Measurements from ENCODE around the gene PBXIP1. TPM values are rescaled to one million over a fixed set of nuclear protein-coding genes. Genes with fewer than 3 reads are reported as not detected.

The PBXIP1 gene
- total RNA-seq, 1 experiment from 2014 or later: 21.6 TPM

DNA sequence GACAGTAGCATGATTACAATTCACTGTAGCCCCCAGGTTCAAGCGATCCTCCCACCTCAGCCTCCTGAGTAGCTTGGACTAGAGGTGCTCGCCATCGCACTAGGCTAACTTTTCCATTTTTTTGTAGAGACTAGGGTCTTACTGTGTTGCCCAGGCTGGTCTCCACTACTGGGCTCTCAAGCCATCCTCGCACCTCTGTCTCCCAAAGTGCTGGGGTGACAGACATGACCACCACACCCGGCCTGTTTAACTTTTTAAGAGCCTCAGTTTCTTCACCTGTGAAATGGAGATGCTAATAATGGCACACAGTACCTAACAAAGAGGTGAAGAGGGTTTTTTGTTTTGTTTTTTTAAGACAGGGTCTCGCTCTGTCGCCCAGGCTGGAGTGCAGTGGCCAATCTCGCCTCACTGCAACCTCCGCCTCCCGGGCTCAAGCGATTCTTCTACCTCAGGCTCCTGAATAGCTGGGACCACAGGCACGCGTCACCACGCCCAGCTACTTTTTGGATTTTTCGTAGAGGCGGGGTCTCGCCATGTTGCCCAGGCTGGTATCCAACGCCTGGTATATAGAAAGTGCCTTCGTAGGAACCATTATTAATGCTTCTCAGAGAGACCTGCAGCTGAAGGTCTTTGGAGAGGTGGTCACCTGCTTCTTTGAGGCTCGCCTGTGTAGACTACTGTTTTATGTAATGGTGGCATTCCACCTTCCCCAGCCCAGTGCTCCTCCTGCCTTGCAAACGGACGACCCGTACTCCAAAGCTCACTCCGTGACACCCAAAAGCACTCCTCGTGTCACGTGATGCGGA lies 19.9 kb downstream of the PBXIP1 start:
- WGBS (ENCODE audit: extremely low coverage, insufficient read length, low lambda C conversion rate): no CpG with 5 or more reads among the region's 27 CpGs

More for the DNA sequence above, 19.9 kb downstream of the PBXIP1 start:
- no peaks in the 10 kb centered on the region for H3K9me3 ChIP-seq (ENCODE audit: control insufficient read depth, low read depth, low read length)
- Mint-ChIP-seq H3K9me3 (no peaks in the 10 kb centered on the region; a peak in 2 of 5 replicates), H3K4me3 (peak overlapping the region; percentile 81 to 93), H3K27ac (peak overlapping the region; percentile 99 to 100 (median 99)), H3K4me1 (peaks cover 25 to 28% of the 10 kb centered on the region in 2 experiments), H3K27me3 (ENCODE audit: low read depth) (no peaks in the 10 kb centered on the region; the same call in 1 of the 2 replicates), H3K36me3 (ENCODE audit: insufficient read depth in 1 of 3, low read depth in 3 of 3) (no peaks in the 10 kb centered on the region; a peak in 2 of 7 replicates)
- H3K56ac ChIP-seq (ENCODE audit: insufficient read length, low read depth, low read length): no peak overlapping the region
- H4K5ac ChIP-seq (ENCODE audit: insufficient read length, low read depth, low read length): peak overlapping the region; percentile 84
- no peak overlapping the region for H2BK5ac ChIP-seq (ENCODE audit: insufficient read length, low read length)
- peak overlapping the region; percentile 93 for H3K4me2 ChIP-seq (ENCODE audit: insufficient read depth, insufficient read length, low read length)
- no peak overlapping the region for H2AFZ ChIP-seq (ENCODE audit: low read length)
- no peak overlapping the region for H2BK20ac ChIP-seq (ENCODE audit: low read depth, low read length, poor library complexity, severe bottlenecking)
- H3K27ac ChIP-seq (ENCODE audit: insufficient read length, low read depth, low read length): peak overlapping the region; percentile 74
- H4K20me1 ChIP-seq (ENCODE audit: control insufficient read depth, insufficient read depth, insufficient read length): no peaks in the 10 kb centered on the region
- H3K14ac ChIP-seq (ENCODE audit: insufficient read depth, low read length): peak overlapping the region; percentile 99
- H3K79me1 ChIP-seq (ENCODE audit: insufficient read depth, low read depth, low read length, poor library complexity, severe bottlenecking): no peaks in the 10 kb centered on the region
- H2BK120ac ChIP-seq (ENCODE audit: low read depth, low read length, poor library complexity, severe bottlenecking): no peak overlapping the region
- H2BK12ac ChIP-seq (ENCODE audit: insufficient read length, low read depth, low read length): no peak overlapping the region
- H3K27me3 ChIP-seq (ENCODE audit: insufficient read depth, low read length): no peaks in the 10 kb centered on the region
- H3T11ph ChIP-seq (ENCODE audit: low read length): no peak overlapping the region
- H3K23ac ChIP-seq (ENCODE audit: insufficient read length, low read depth, low read length): no peak overlapping the region
- no peak for DNase-seq
- TF ChIP-seq, protein P1, sequence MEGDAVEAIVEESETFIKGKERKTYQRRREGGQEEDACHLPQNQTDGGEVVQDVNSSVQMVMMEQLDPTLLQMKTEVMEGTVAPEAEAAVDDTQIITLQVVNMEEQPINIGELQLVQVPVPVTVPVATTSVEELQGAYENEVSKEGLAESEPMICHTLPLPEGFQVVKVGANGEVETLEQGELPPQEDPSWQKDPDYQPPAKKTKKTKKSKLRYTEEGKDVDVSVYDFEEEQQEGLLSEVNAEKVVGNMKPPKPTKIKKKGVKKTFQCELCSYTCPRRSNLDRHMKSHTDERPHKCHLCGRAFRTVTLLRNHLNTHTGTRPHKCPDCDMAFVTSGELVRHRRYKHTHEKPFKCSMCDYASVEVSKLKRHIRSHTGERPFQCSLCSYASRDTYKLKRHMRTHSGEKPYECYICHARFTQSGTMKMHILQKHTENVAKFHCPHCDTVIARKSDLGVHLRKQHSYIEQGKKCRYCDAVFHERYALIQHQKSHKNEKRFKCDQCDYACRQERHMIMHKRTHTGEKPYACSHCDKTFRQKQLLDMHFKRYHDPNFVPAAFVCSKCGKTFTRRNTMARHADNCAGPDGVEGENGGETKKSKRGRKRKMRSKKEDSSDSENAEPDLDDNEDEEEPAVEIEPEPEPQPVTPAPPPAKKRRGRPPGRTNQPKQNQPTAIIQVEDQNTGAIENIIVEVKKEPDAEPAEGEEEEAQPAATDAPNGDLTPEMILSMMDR (conservative IDR thresholded peaks at IDR 0.05): no peak
- H3K79me2 ChIP-seq (ENCODE audit: insufficient read depth, low read length): no peaks in the 10 kb centered on the region
- no peak overlapping the region for H2AK5ac ChIP-seq (ENCODE audit: insufficient read length, low read length)
- peak overlapping the region; percentile 100 for H3K18ac ChIP-seq (ENCODE audit: insufficient read length, low read depth, low read length)
- peak overlapping the region; percentile 96 for H3K9ac ChIP-seq (ENCODE audit: extremely low read depth, insufficient read length, low read length)
- H3K4ac ChIP-seq (ENCODE audit: low read depth, low read length): no peak overlapping the region
- no peaks in the 10 kb centered on the region; the same call in 1 of the 2 replicates for H3K4me1 ChIP-seq (ENCODE audit: insufficient read depth, low read length)
- H3K23me2 ChIP-seq (ENCODE audit: insufficient read length, low read depth, low read length, poor library complexity, severe bottlenecking): peaks cover 11% of the 10 kb centered on the region
- H4K8ac ChIP-seq (replicated peaks; ENCODE audit: insufficient read length, low read depth, low read length): peak overlapping the region; percentile 22
- no peak overlapping the region for H4K91ac ChIP-seq (ENCODE audit: insufficient read length, low read depth, low read length)
- H2BK15ac ChIP-seq (ENCODE audit: low read depth, low read length): no peak overlapping the region

Data from H9 (cell line).